Mesothelial cell of epicardium (in vitro differentiated cells): ENCODE measurements around the gene EEF1AKMT1. TPM values are rescaled to one million over a fixed set of nuclear protein-coding genes. Genes with fewer than 3 reads are reported as not detected.

ENCODE experiments used
- DNase-seq, 2 experiments: peaks; one replicate each; pipeline ENCODE4 v3.0.0; 2021; ENCODE audit warnings: low spot score in 2 of 2; ENCODE audit not compliant: unreplicated experiment in 2 of 2
- H3K27ac Mint-ChIP-seq: 2 replicates; pipeline ENCODE4 v1.8.0; 2021; ENCODE audit warnings: mixed read lengths
- H3K27me3 Mint-ChIP-seq: 2 replicates; pipeline ENCODE4 v1.8.0; 2021; ENCODE audit warnings: low read depth, mixed read lengths
- H3K36me3 Mint-ChIP-seq: 2 replicates; pipeline ENCODE4 v1.8.0; 2021; ENCODE audit warnings: mixed read lengths
- H3K4me1 Mint-ChIP-seq: 2 replicates; pipeline ENCODE4 v1.8.0; 2021; ENCODE audit warnings: mixed read lengths
- H3K4me3 Mint-ChIP-seq: 2 replicates; pipeline ENCODE4 v1.8.0; 2021; ENCODE audit warnings: mild to moderate bottlenecking, moderate library complexity, mixed read lengths
- H3K9me3 Mint-ChIP-seq: 2 replicates; pipeline ENCODE4 v1.8.0; 2021; ENCODE audit warnings: mixed read lengths
- total RNA-seq: library from RNA; stranded (reverse); gene quantifications from 3 replicates; pipeline ENCODE4 v1.2.1, GENCODE V29; 2021
- TF ChIP-seq, protein P1 (sequence below): fragments of 200-600 bp; sonication (generic); IDR thresholded peaks from one replicate; pipeline ENCODE4 v1.5.0; 2021; ENCODE audit warnings: antibody characterized with exemption; ENCODE audit not compliant: unreplicated experiment

The EEF1AKMT1 gene
- total RNA-seq, 1 donor from 2014 or later, result 9.5 TPM

DNA sequence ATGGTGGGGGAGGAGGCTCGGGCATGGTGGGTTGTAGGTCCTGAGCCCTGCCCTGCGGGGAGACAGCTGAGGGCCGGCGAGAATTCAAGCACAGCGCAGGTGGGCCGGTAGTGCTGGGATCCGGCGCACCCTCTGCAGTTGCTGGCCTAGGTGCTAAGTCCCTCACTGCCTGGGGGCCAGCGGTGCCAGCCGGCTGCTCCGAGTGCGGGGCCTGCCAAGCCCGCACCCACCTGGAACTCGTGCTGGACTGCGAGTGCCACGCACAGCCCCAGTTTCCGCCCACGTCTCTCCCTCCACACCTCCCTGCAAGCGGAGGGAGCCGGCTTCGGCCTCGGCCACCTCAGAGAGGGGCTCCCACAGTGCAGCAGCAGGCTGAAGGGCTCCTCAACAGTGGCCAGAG, 33.7 kb downstream of the EEF1AKMT1 start:
- Mint-ChIP-seq H3K9me3 (peaks cover 34% of the 10 kb centered on the region), H3K36me3 (peaks cover 27% of the 10 kb centered on the region), H3K27ac (no peak overlapping the region), H3K4me3 (no peak overlapping the region), H3K27me3 (no peaks in the 10 kb centered on the region), H3K4me1 (no peaks in the 10 kb centered on the region)
- TF ChIP-seq, protein P1, sequence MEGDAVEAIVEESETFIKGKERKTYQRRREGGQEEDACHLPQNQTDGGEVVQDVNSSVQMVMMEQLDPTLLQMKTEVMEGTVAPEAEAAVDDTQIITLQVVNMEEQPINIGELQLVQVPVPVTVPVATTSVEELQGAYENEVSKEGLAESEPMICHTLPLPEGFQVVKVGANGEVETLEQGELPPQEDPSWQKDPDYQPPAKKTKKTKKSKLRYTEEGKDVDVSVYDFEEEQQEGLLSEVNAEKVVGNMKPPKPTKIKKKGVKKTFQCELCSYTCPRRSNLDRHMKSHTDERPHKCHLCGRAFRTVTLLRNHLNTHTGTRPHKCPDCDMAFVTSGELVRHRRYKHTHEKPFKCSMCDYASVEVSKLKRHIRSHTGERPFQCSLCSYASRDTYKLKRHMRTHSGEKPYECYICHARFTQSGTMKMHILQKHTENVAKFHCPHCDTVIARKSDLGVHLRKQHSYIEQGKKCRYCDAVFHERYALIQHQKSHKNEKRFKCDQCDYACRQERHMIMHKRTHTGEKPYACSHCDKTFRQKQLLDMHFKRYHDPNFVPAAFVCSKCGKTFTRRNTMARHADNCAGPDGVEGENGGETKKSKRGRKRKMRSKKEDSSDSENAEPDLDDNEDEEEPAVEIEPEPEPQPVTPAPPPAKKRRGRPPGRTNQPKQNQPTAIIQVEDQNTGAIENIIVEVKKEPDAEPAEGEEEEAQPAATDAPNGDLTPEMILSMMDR, result no peak
- DNase-seq, result no peak

DNA sequence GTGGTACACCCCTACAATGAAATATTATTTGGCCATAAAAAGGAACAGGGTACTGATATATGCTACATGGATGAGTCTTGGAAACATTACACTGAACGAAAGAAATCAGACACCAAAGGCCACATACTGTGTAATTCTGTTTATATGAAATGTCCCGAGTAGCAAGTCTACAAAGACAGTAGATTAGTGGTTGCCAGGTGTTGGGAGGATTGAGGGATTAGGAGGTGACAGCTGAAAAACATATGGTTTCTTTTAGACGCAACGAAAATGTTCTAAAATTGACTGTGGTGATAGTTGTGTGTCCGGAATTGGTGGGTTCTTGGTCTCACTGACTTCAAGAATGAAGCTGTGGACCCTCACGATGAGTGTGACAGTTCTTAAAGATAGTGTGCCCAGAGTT, 35.1 kb downstream of the EEF1AKMT1 start:
- Mint-ChIP-seq H3K27me3 (no peaks in the 10 kb centered on the region), H3K36me3 (peaks cover 23% of the 10 kb centered on the region), H3K27ac (no peak overlapping the region), H3K4me1 (no peaks in the 10 kb centered on the region), H3K9me3 (peaks cover 21% of the 10 kb centered on the region), H3K4me3 (no peak overlapping the region)
- DNase-seq, result no peak
- TF ChIP-seq, protein P1, result no peak

DNA sequence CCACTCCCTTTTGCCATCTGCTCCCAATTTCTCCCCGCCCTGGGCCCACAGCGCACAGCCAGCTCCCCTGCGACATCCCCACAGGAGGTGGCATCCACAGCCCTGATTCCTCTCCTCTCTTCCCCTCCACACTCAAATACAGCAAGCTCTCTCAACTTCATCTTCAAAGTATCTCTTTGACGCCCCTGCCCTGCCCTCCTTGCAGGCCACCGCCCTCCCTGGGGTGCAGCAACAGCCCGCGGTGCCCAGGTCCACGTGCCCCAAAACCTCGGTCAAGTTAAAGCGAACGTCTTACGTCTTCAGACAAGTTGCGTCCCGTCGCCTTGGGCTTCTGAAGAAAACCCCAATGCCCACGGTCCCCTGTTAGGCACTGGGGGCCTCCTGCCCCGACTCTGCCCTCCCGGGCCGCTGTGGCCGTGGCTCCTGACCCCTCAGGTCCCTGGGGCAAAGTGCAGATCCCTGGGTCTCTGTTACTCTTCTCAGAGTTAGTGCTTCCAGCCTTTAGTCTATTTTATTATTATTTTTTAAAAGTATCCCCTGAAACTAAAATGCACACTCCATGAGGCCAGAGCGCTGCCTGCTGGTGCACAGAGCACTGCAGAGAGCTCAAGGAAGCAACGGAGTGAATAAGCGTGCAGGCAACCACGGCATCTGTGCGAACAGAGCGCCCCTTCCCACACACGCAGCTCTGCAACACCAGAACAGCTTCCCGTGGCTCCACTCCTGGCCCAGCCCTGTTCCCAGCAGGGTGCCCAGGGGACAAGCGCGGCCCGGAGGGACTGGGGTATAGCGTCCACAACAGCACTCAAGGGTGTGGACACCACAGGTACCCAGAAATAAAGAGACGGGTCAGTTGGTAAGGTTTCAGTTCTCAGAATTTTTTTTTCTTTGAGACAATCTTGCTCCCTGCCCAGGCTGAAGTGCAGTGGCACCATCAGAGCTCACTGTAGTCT, 43.9 kb downstream of the EEF1AKMT1 start:
- peaks cover 18% of the 10 kb centered on the region for H3K4me1 Mint-ChIP-seq
- TF ChIP-seq, protein P1, result no peak
- DNase-seq, result no peak
- peaks cover 13% of the 10 kb centered on the region for H3K36me3 Mint-ChIP-seq
- H3K27ac Mint-ChIP-seq, result peak overlapping the region; percentile 34
- H3K27me3 Mint-ChIP-seq, result no peaks in the 10 kb centered on the region
- no peaks in the 10 kb centered on the region for H3K9me3 Mint-ChIP-seq
- H3K4me3 Mint-ChIP-seq, result no peak overlapping the region

DNA sequence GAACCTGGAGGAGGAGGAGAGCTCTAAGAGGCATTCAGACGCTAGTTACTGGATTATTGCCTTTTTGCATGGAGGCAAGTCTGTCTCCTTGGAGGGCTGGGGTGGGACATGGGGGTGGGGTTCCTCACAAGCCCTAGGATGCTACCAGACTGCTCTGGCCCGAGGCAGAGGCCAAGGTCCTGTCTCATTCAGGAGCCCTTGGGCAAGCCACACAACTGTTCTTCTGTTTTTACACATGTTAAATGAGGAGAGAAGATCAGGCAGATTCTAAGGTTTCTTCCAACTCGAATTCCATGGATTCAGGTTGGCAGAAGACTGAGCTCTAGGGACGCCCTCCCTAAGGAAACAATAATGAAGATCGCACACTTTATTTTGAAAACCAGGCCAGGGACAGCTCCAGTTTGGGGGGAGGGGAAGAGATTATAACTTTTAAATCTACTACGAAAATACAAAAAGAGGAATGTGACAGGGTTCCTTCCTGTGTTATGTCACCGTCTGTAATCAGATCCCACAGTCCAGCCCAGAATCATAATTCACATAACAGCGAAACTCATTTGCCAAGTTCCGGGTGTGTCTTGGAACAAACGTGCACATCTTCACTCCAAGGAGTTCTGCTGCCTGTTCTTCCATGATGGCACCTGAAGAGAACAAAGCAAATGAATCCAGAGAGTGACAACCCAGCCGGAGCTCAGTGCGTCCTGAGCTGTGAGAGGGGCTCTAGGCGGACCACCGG, 45.0 kb downstream of the EEF1AKMT1 start:
- peak overlapping the region; percentile 69 for H3K27ac Mint-ChIP-seq
- no peak overlapping the region for H3K4me3 Mint-ChIP-seq
- no peaks in the 10 kb centered on the region for H3K9me3 Mint-ChIP-seq
- peaks cover 13% of the 10 kb centered on the region for H3K36me3 Mint-ChIP-seq
- H3K4me1 Mint-ChIP-seq, result peaks cover 18% of the 10 kb centered on the region
- TF ChIP-seq, protein P1, result no peak
- no peaks in the 10 kb centered on the region for H3K27me3 Mint-ChIP-seq
- no peak for DNase-seq

DNA sequence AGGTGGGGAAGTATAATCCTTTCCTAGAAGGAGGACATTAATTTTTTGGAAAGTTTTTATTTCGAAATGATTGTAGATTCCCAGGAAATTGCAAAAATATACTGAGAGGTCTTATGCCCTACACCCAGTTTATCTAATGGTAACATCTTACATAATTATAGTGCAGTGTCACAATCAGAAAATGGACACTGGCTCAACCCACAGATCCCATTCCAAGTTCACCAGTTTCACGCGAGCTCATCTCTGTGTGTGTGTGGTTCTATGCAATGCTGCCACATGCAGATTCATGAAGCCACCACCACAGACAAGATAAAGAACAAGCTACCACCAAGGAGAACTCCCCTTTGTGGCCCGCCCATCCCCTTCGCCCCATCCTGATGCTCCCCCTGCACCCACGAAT, 45.9 kb downstream of the EEF1AKMT1 start:
- H3K4me1 Mint-ChIP-seq, result peaks cover 18% of the 10 kb centered on the region
- H3K9me3 Mint-ChIP-seq, result no peaks in the 10 kb centered on the region
- no peak overlapping the region for H3K27ac Mint-ChIP-seq
- no peak overlapping the region for H3K4me3 Mint-ChIP-seq
- peaks cover 13% of the 10 kb centered on the region for H3K36me3 Mint-ChIP-seq
- no peak for DNase-seq
- TF ChIP-seq, protein P1, result no peak
- H3K27me3 Mint-ChIP-seq, result no peaks in the 10 kb centered on the region
